HG02588 (cell line): ENCODE measurements around the gene ENO3.

ENCODE experiments used
- ATAC-seq: cut with Tn5 transposase; IDR thresholded peaks from one replicate; pipeline ENCODE4 v1.9.1; 2021; ENCODE audit warnings: mild to moderate bottlenecking, moderate library complexity; ENCODE audit not compliant: unreplicated experiment

Gene ENO3

GRCh38 chr17:4936436-4936835 lies 14.5 kb upstream of the ENO3 start:
- ATAC-seq: no peak

GRCh38 chr17:4937553-4937952 lies 13.4 kb upstream of the ENO3 start:
- no peak for ATAC-seq

GRCh38 chr17:4938069-4938491 lies 12.8 kb upstream of the ENO3 start:
- no peak for ATAC-seq

GRCh38 chr17:4938688-4939545 lies 12.0 kb upstream of the ENO3 start:
- ATAC-seq: no peak

- ATAC-seq: peak; percentile 14
Observed at GRCh38 chr17:4939546-4939795, 11.4 kb upstream of the ENO3 start.

- peak; percentile 70 for ATAC-seq
Observed at GRCh38 chr17:4939796-4940554, 10.9 kb upstream of the ENO3 start, which contains the start of the genes RNF167 and SLC25A11. RNF167 (plus strand) TSS chr17:4940268; CDS start chr17:4940910, 642 bp downstream. SLC25A11 (minus strand) TSS chr17:4940046; CDS start chr17:4939910, 136 bp downstream.

- ATAC-seq: peak; percentile 7
Observed at GRCh38 chr17:4940555-4941318, 10.2 kb upstream of the ENO3 start.

GRCh38 chr17:4941319-4941610 lies 9.7 kb upstream of the ENO3 start:
- no peak for ATAC-seq

- ATAC-seq: no peak
Observed at GRCh38 chr17:4942760-4943508, 8.0 kb upstream of the ENO3 start.

- no peak for ATAC-seq
Observed at GRCh38 chr17:4944163-4944553, 6.8 kb upstream of the ENO3 start.

- ATAC-seq: no peak
Observed at GRCh38 chr17:4944554-4945175, 6.3 kb upstream of the ENO3 start.

GRCh38 chr17:4945176-4945943 lies 5.6 kb upstream of the ENO3 start:
- ATAC-seq: no peak

GRCh38 chr17:4945944-4946280 lies 5.0 kb upstream of the ENO3 start:
- no peak for ATAC-seq

GRCh38 chr17:4946312-4946976 lies 4.5 kb upstream of the ENO3 start:
- no peak for ATAC-seq

- no peak for ATAC-seq
Observed at GRCh38 chr17:4947010-4947410, 3.9 kb upstream of the ENO3 start.

GRCh38 chr17:4947411-4948165 lies 3.3 kb upstream of the ENO3 start:
- ATAC-seq: no peak

GRCh38 chr17:4948166-4948930 lies 2.6 kb upstream of the ENO3 start, which contains the start of gene PFN1:
PFN1 (minus strand) TSS chr17:4948530; CDS start chr17:4948394, 136 bp downstream.
- ATAC-seq: no peak

GRCh38 chr17:4948931-4949320 lies 2.0 kb upstream of the ENO3 start:
- ATAC-seq: peak; percentile 31
